Measurements from ENCODE around the gene SLC34A1.

- TF ChIP-seq CTCF (IDR thresholded peaks at IDR 0.05; ENCODE audit: low read length): no peak
- TF ChIP-seq EZH2 (optimal IDR thresholded peaks at IDR 0.05; ENCODE audit: low read depth, low read length): no peak
These were observed 42.5 kb downstream of the SLC34A1 start, which contains the start of gene GRK6 for GRCh38 chr5:177426566-177427210.

Data from MM.1S (cell line).